OCI-M2 (cell line): Measurements from ENCODE around the gene UBL7.

Experiments
- DNase-seq: peaks from one replicate; lab custom pipeline; 2025; ENCODE audit not compliant: unreplicated experiment; lab: John Stamatoyannopoulos, UW

Gene UBL7

DNA sequence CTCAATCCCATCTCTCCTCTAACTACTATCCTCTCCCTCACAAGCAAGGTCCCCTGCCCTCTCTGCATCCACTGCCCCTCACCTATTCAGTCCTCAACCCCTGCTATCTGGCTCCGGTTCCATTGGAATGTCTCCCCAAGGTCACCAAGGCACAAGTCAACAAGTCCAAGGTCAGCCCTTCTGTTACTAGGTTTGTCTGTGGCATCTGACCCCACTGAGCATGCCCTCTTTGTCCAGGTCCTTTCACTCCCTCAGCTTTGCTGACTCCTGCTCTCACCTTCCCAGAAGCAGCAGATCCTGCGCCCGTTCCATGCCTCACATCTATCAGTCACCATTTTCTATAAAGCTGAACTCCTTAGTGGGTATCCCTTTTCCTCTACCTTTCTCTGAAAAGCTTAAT lies 18.9 kb downstream of the UBL7 start:
- DNase-seq, result no peak

GRCh38 chr15:74441248-74441941 lies 19.6 kb downstream of the UBL7 start:
- DNase-seq, result no peak

- DNase-seq, result no peak
Observed at GRCh38 chr15:74438721-74439316, 22.1 kb downstream of the UBL7 start.

GRCh38 chr15:74438206-74438605 lies 22.8 kb downstream of the UBL7 start:
- no peak for DNase-seq

GRCh38 chr15:74434263-74435136 lies 26.5 kb downstream of the UBL7 start:
- no peak for DNase-seq

GRCh38 chr15:74433592-74434262 lies 27.2 kb downstream of the UBL7 start, which contains the start of gene SEMA7A:
SEMA7A (minus strand) TSS chr15:74433958; CDS start chr15:74433918, 40 bp downstream.
- DNase-seq, result no peak

GRCh38 chr15:74432968-74433591 lies 27.9 kb downstream of the UBL7 start:
- no peak for DNase-seq

- no peak for DNase-seq
Observed at GRCh38 chr15:74432271-74432967, 28.5 kb downstream of the UBL7 start.

- no peak for DNase-seq
Observed at GRCh38 chr15:74431645-74432044, 29.3 kb downstream of the UBL7 start.

GRCh38 chr15:74431116-74431515 lies 29.8 kb downstream of the UBL7 start:
- no peak for DNase-seq

DNA sequence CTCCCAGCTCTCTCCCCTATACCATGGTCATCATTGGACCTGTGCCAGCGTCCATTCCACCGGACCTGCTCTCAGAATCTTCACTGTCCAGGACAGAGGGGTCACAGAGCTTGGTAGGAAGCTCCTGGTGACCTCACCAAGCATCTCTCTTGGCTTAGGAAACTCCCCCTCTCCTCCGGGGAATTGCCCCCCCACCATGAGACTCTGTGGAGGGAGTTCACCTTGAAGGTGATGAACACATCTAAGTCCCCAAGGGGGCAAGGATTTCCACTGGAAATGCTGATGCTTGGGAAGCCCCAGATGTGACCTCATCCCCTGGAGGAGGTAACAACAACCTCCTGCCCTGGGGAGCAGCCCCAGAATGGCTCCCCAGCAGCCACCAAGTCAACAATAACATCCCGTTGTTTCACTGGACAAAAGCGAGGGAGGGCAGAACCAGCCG lies 30.4 kb downstream of the UBL7 start:
- DNase-seq, result no peak

GRCh38 chr15:74429781-74430400 lies 31.1 kb downstream of the UBL7 start:
- DNase-seq, result no peak

GRCh38 chr15:74428970-74429780 lies 31.8 kb downstream of the UBL7 start:
- no peak for DNase-seq

DNA sequence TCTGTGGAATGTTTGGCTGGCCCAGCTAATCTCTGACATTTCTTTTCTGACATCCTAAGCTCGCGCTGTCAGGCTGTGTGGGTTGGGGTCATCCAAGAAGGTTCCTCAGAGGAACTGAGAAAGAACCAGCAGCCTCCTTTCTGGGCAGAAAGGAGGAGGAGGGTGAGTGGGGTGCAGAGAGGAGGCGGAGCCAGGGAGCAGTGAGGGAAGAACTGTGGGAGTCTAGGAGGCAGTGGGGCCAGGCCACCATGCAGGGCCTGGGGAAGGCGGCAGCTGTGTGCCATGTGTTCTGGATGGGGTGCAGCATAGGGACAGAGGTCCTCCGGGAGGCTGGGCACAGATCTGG lies 32.5 kb downstream of the UBL7 start:
- DNase-seq, result no peak

DNA sequence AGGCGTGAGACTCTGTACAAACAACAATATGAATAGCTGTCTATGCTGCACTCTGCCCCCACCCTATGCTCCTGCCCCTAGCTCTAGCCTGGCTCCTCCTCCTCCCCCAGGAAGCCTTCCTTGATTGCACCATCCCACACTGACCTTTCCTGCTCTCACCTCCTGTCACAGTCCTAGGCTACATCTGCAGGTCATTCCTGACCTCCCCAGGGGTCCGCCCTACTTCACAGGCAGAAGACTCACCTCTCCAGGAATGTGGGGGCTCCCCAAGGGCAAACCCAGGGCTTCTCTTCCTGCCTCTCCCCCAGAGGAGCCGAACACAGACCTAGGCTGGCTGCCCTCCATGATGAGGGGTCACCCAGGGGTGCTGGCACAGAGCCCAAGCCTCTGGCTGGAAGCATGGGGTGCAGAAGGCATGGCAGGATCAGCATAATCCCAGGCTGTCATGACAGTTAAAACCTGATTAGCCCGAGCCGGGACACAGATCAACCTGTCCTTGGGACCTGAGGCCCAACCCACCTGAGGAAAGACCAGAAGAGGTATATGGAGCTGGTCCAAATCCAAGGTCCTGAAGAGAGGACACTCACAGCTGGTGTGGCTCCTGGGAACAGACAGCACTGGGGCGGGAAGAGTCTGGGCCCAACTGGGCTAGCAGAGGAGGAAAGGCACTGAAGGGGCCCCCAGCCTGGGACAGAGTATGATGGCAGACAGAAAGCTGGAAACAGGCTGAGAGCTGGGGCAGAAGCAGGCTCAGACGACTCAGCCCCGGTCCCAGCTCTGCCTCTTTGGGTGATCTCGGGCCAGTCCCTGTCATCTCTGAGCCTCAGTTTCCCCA lies 33.1 kb downstream of the UBL7 start:
- no peak for DNase-seq

DNA sequence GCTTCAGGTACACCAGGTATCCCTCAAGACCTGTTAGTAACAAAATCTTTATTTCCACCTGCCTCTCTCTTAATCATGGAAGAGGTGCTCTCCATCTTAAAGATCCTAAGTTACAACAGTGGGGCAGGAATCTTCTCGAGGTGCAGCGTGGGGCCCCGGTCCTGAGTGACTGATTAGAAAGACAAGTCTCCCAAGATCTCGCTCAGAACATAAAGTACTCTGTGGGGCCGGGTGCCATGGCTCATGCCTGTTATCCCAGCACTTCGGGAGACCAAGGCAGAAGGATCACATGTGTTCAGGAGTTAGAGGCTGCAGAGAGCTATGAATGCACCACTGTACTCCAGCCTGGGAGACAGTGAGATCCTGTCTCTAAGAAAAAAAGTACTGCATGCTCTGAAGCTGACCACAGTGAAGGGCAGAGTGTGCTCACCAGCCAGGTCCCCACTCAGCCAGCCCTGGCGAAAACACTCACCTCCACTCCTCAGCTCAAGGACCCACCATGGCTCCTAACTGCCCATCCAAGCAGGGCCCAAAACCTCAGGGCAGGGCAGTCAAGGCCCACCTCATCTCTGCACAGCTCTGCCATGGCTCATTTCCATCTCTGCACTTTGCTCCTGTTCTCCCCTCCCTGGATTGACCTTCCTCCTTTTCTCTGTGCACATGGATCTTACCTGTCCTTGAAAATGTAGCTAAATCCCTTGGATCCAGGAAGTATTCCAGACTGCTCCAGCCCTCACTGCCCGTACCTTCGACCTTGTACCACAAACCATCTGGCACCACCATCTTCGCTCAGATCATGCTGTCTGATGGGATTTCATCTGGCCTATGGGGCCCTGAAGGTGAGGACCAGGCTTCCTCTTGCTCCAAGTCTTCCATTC lies 34.3 kb downstream of the UBL7 start:
- DNase-seq, result no peak

DNA sequence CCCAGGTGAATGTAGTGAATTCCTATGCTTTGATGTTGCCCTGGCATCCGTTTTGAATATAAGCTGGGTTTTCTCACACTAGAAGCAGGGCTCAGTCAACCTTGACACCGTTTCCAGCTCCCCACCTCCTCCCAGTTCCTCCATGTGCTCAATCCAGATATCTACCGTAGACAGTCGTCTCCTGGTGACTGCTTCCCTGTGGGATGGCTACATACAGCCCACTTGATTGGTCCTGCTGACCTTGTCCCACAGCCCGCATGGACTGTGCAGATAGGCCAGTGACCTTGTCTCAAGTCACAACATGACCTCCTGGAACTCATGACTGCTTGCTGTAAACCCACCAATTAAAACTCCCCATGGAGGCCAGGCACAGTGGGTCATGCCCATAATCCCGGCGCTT lies 35.3 kb downstream of the UBL7 start:
- DNase-seq, result no peak
